ENCODE results near the gene CNFN. TPM values are rescaled to one million over a fixed set of nuclear protein-coding genes. Genes with fewer than 3 reads are reported as not detected.

CNFN gene
- total and polyA plus RNA-seq, 9 donors = 0.47 to 0.91 TPM; not detected in 7

DNA sequence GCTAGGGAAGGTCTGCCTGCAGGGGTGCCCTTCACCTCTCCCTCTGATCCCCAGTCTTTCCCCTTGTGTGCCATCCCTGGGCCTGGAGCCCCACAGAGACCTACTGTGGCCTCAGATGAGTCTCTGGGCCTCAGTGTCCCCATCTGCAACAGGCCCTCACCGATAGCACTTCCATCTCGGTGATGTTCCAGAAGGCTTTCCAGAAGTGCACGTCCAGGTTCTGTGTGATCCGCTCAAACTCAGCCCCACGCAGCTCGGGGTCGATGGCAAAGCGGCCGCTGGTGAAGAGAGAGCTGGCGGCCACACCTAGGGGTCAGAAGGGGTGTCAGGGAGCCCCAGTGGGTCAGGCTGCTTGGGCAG, 17.7 kb upstream of the CNFN start:
- TF ChIP-seq POLR2A (IDR thresholded peaks at IDR 0.05) (no peak), EP300 (IDR thresholded peaks at IDR 0.05) (no peak)
- TF ChIP-seq, protein P1, sequence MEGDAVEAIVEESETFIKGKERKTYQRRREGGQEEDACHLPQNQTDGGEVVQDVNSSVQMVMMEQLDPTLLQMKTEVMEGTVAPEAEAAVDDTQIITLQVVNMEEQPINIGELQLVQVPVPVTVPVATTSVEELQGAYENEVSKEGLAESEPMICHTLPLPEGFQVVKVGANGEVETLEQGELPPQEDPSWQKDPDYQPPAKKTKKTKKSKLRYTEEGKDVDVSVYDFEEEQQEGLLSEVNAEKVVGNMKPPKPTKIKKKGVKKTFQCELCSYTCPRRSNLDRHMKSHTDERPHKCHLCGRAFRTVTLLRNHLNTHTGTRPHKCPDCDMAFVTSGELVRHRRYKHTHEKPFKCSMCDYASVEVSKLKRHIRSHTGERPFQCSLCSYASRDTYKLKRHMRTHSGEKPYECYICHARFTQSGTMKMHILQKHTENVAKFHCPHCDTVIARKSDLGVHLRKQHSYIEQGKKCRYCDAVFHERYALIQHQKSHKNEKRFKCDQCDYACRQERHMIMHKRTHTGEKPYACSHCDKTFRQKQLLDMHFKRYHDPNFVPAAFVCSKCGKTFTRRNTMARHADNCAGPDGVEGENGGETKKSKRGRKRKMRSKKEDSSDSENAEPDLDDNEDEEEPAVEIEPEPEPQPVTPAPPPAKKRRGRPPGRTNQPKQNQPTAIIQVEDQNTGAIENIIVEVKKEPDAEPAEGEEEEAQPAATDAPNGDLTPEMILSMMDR (IDR thresholded peaks at IDR 0.05) = no peak
- Histone ChIP-seq H3K36me3 (no peaks in the 10 kb centered on the region), H3K4me3 (no peak overlapping the region), H3K9me3 (no peaks in the 10 kb centered on the region), H3K27me3 (no peaks in the 10 kb centered on the region), H3K4me1 (ENCODE audit: insufficient read depth) (peaks cover 3% of the 10 kb centered on the region), H3K27ac (no peak overlapping the region)
- DNase-seq = no peak
- WGBS, 3 donors = 93 to 95% (median 95%) methylated on average over 10 of the region's 10 CpGs
- intact Hi-C loops (cut with DNase I) = no loop called here

DNA sequence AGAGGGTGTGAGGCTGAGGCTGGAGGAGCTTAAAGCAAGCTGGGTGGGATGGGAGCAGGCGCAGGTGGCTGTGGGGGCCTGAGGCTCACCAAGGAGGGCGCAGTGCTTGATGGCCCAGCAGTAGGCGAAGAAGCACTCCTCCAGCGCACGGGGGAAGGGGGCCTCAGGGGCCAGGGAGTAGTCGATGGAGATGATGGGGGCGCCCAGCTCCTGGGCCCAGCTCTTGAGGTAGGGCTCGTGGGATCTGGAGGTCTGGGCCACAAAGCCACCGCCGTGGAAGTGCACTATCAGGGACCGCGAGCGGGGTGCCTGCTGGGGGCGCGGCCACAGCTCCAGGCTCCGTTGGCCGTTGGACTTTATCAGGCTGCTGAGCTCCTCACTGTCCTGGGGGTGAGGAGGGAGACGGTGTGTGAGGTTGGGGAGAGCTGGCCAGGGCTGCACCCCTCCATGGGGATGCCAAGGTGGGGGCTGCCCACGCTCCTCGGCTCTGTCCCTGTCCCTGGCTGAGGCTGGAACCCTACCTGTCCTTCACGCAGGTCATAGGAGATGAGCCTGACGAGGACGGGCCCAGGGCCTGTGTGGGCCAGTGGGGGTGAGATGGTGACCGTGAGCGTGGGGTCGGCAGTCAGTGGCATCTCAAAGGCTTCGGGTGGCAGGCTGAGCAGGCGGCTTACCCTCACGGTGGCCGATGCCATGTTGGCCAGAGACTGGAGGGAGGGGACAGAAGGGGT, 17.2 kb upstream of the CNFN start:
- H3K9me3 ChIP-seq = no peaks in the 10 kb centered on the region
- DNase-seq = no peak
- no peak overlapping the region for H3K27ac ChIP-seq
- WGBS, 3 donors = 87 to 92% (median 91%) methylated on average over 30 of the region's 30 CpGs
- peaks cover 3% of the 10 kb centered on the region for H3K4me1 ChIP-seq (ENCODE audit: insufficient read depth)
- no peaks in the 10 kb centered on the region for H3K36me3 ChIP-seq
- no peak for TF ChIP-seq POLR2A (IDR thresholded peaks at IDR 0.05)
- TF ChIP-seq, protein P1 (IDR thresholded peaks at IDR 0.05) = no peak
- TF ChIP-seq EP300 (IDR thresholded peaks at IDR 0.05) = no peak
- no peak overlapping the region for H3K4me3 ChIP-seq
- H3K27me3 ChIP-seq = no peaks in the 10 kb centered on the region
- intact Hi-C loops (cut with DNase I) = no loop called here

DNA sequence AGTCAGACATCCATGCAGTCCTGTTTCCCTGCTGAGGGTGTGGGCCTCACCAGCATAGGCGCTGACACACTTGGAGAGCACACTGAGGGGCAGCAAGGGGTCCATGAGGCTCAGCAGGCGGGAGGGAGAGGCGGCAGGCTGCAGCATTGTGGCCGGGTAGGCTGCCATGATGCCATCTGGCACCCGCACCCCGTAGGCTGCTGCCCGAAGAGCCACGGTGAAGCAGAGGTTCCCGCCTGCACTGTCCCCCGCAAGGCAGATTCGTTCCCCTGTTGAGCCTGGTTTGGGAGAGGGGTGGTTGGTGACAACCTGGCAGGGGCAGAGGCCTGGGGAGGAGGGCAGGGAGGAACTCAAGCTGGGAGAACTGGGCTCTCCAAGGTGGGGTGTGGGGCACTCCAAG, 16.0 kb upstream of the CNFN start:
- TF ChIP-seq, protein P1 (IDR thresholded peaks at IDR 0.05) = no peak
- no peak for TF ChIP-seq POLR2A (IDR thresholded peaks at IDR 0.05)
- TF ChIP-seq EP300 (IDR thresholded peaks at IDR 0.05) = no peak
- Histone ChIP-seq H3K4me3 (no peak overlapping the region), H3K27me3 (no peaks in the 10 kb centered on the region), H3K9me3 (no peaks in the 10 kb centered on the region), H3K36me3 (no peaks in the 10 kb centered on the region), H3K4me1 (ENCODE audit: insufficient read depth) (peaks cover 4% of the 10 kb centered on the region), H3K27ac (no peak overlapping the region)
- intact Hi-C loops (cut with DNase I) = no loop called here
- no peak for DNase-seq
- 92 to 95% (median 92%) methylated on average over 11 of the region's 11 CpGs for WGBS, 3 donors

DNA sequence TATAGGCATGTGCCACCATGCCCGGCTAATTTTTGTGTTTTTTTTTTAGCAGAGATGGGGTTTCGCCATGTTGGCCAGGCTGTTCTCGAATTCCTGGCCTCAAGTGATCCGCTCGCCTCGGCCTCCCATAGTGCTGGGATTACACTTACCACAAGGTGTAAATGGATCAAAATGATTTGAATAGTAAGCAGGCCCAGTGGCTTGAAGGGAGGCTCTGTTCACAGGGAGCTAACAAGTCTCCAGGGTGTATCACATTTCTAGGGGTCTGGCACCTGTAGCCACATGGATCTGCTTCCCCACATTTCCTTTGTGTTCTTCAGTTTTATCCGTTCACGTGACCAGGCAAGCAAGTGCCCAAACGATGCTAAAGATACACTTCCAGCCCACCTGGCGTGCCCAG, 13.5 kb upstream of the CNFN start:
- Histone ChIP-seq H3K36me3 (no peaks in the 10 kb centered on the region), H3K4me3 (no peak overlapping the region), H3K9me3 (no peaks in the 10 kb centered on the region), H3K27ac (no peak overlapping the region), H3K27me3 (no peaks in the 10 kb centered on the region), H3K4me1 (ENCODE audit: insufficient read depth) (peaks cover 1% of the 10 kb centered on the region)
- DNase-seq = no peak
- TF ChIP-seq EP300 (IDR thresholded peaks at IDR 0.05) (no peak), POLR2A (IDR thresholded peaks at IDR 0.05) (no peak)
- TF ChIP-seq, protein P1 (IDR thresholded peaks at IDR 0.05) = no peak
- 95 to 97% (median 96%) methylated on average over 10 of the region's 10 CpGs for WGBS, 3 donors
- intact Hi-C loops (cut with DNase I) = no loop called here

Measured in ovary (tissue), 9 donors.